Right cardiac atrium (tissue), 5 donors: Measurements from ENCODE around the gene ADAMTSL3. TPM values are rescaled to one million over a fixed set of nuclear protein-coding genes. Genes with fewer than 3 reads are reported as not detected.

Experiments
- ATAC-seq, 2 donors: fragments of 200-7000 bp; cut with Tn5 transposase; one replicate each; pipeline versions ENCODE4 v1.8.0 to v1.9.1; 2020; ENCODE audit warnings: moderate library complexity in 2 of 2, mild to moderate bottlenecking in 1 of 2
- DNase-seq, 3 donors: peaks; one replicate each; pipeline ENCODE4 v3.0.0-alpha.2; 2020
- H3K27ac ChIP-seq: one replicate; pipeline ENCODE4 v1.5.1; 2013; ENCODE audit warnings: mild to moderate bottlenecking, low read length, control low read depth, moderate library complexity
- H3K27me3 ChIP-seq: one replicate; pipeline ENCODE4 v1.6.1; 2013; ENCODE audit not compliant: control insufficient read depth, insufficient read depth
- H3K4me1 ChIP-seq: one replicate; pipeline ENCODE4 v1.6.1; 2013; ENCODE audit warnings: low read length; ENCODE audit not compliant: control insufficient read depth, insufficient read depth
- H3K4me3 ChIP-seq: one replicate; pipeline ENCODE4 v1.5.1; 2013; ENCODE audit warnings: low read length, control low read depth
- H3K9me3 ChIP-seq: one replicate; pipeline ENCODE4 v1.6.1; 2013; ENCODE audit warnings: low read length; ENCODE audit not compliant: control insufficient read depth
- WGBS: extraction: QIAGEN DNeasy Blood & Tissue Kit; methylation state at CpG from one replicate; pipeline ENCODE4 v1.1.7; 2013; 5-methylcytosine and 5-hydroxymethylcytosine counted together
- intact Hi-C, 4 donors: fragments of 100-400 bp; cut with DNase I; formaldehyde crosslinking; loops; one replicate each; pipeline versions ENCODE4 v1.11.0 to v1.14.0; 2022 to 2023
- polyA plus RNA-seq: library from polyadenylated mRNA; stranded (reverse); fragments of 200-250 nt; gene quantifications from one replicate; pipeline ENCODE4 v1.2.3, GENCODE V29; 2013
- total RNA-seq, 4 donors: library from RNA; stranded (reverse); fragmentation: NEBNext Ultra II Directional; extraction: Animal tissue kit (Norgen Biotek cat#: 25700); gene quantifications; one replicate each; pipeline ENCODE4 v1.2.1, GENCODE V29; 2021
- donor health status: healthy with polysubstance abuse.
- donor health status: DM: no; HTN: yes; CAD: no.
- donor health status: DM: no; HTN: no; CAD: no.
- donor health status: DM: no; HTN: yes; CAD: no; lungs with severe emphysema.
- donor health status: DM: yes; HTN: yes; CAD: no.

Gene ADAMTSL3
- total and polyA plus RNA-seq, 5 donors: 4.7 to 50.2 (median 46.9) TPM

GRCh38 chr15:83880529-83880928 is 226.6 kb downstream of the ADAMTSL3 start:
- ATAC-seq (no peak), DNase-seq (no peak)
- intact Hi-C loops: no loop called here
- H3K4me3 ChIP-seq: no peak overlapping the region
- 89% methylated on average over 2 of the region's 2 CpGs for WGBS
- H3K27ac ChIP-seq: no peak overlapping the region
- H3K9me3 ChIP-seq: no peaks in the 10 kb centered on the region
- H3K27me3 ChIP-seq: no peaks in the 10 kb centered on the region
- no peaks in the 10 kb centered on the region for H3K4me1 ChIP-seq

DNA sequence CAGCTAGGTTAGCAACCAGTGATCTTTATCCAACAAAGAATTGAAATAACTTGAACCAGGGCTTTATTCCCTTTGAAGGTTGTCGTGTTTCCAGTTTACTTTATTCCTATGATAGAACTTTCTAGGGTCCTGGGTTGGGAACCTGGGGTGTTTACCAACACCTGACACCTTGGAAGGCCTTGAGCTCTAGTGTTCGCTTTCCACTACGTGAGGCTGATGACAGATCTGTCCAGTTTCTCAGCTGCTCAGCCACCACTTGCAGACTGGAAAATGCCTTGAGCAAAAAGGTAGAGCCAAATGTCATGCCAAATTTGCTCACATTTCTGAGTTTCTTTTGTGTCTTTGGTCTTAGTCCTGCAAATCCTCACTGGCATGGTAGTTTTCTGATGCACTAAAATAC is 227.2 kb downstream of the ADAMTSL3 start:
- ATAC-seq: no peak
- intact Hi-C loops: no loop called here

DNA sequence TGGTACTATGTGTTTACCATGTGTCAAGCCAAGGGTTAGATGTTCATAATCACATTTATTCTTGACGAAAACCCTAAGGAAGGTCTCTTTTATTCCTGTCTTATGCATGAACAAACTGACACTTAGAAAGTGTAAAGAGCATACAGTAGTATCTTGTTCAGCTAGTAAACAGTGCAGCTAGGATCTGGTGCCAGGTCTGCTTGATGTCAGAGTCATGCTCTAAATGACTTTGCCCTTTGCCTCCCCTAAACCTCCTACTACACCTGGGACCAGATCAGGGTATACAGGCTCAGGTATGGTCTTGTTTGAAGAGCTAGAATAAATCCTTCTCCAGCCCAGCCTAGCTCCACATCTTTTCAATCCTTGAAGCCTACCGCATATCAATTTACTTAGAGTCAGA is 232.4 kb downstream of the ADAMTSL3 start:
- DNase-seq (no peak), ATAC-seq (no peak)
- intact Hi-C loops: no loop called here
- 96% methylated on average over 2 of the region's 2 CpGs for WGBS
- H3K4me1 ChIP-seq: peaks cover 3% of the 10 kb centered on the region
- H3K9me3 ChIP-seq: no peaks in the 10 kb centered on the region
- H3K27me3 ChIP-seq: no peaks in the 10 kb centered on the region
- no peak overlapping the region for H3K4me3 ChIP-seq
- no peak overlapping the region for H3K27ac ChIP-seq

More for the DNA sequence above, 227.2 kb downstream of the ADAMTSL3 start:
- no peaks in the 10 kb centered on the region for H3K4me1 ChIP-seq
- no peaks in the 10 kb centered on the region for H3K27me3 ChIP-seq
- no peak overlapping the region for H3K4me3 ChIP-seq
- no peak for DNase-seq
- WGBS: 79% methylated on average over 3 of the region's 3 CpGs
- no peaks in the 10 kb centered on the region for H3K9me3 ChIP-seq
- no peak overlapping the region for H3K27ac ChIP-seq

- Histone ChIP-seq H3K27me3 (no peaks in the 10 kb centered on the region), H3K4me3 (no peak overlapping the region), H3K9me3 (no peaks in the 10 kb centered on the region), H3K27ac (no peak overlapping the region), H3K4me1 (peaks cover 3% of the 10 kb centered on the region)
- intact Hi-C loops: no loop called here
- 92% methylated on average over 2 of the region's 2 CpGs for WGBS
- ATAC-seq (no peak), DNase-seq (no peak)
These were observed 233.5 kb downstream of the ADAMTSL3 start for GRCh38 chr15:83887404-83887803.

DNA sequence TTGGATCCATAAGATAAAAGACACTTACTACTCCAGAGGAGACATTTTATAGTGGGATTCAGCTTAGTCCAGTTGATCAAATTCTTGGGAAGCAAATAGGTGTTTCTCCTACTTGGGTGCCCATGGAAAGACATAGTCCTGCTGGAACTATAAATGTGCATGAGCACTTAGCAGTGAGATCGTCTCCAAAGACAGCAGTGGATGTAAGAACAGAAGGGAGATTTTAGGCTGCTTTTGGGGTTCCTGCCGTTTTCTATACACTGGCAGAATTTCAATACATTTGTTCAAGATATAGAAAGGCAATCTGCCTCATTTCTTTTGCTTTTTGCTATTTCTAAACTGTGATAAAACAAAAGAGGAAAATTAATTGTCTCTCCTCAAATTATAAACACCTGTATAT is 234.0 kb downstream of the ADAMTSL3 start:
- intact Hi-C loops: no loop called here
- WGBS: 85% methylated on average over 2 of the region's 2 CpGs

DNA sequence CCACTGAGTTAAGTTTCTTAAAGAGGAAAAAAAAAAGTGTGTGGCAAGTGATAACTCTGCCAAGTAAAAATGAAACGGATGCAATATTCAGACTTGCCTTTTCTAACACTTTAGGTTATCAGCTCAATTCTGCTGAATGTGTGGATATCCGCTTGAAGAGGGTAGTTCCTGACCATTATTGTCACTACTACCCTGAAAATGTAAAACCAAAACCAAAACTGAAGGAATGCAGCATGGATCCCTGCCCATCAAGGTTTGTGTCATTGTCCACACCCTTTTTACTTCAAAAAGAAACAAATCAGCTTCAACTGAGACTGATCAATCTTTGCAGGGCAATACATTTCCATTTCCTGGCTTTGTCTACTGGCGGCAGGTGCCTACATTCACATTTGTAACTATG is 236.1 kb downstream of the ADAMTSL3 start:
- 40% methylated on average over 3 of the region's 3 CpGs for WGBS
- Histone ChIP-seq H3K4me3 (peak overlapping the region; percentile 18), H3K27ac (peak overlapping the region; percentile 37), H3K27me3 (no peaks in the 10 kb centered on the region), H3K9me3 (no peaks in the 10 kb centered on the region), H3K4me1 (peaks cover 3% of the 10 kb centered on the region)
- ATAC-seq (peak in 1 of 2 donors; percentile 60), DNase-seq (no peak)
- intact Hi-C loops: no loop called here

More for the DNA sequence above, 234.0 kb downstream of the ADAMTSL3 start:
- no peaks in the 10 kb centered on the region for H3K9me3 ChIP-seq
- DNase-seq (no peak), ATAC-seq (no peak)
- H3K27ac ChIP-seq: no peak overlapping the region
- peaks cover 3% of the 10 kb centered on the region for H3K4me1 ChIP-seq
- H3K4me3 ChIP-seq: no peak overlapping the region
- no peaks in the 10 kb centered on the region for H3K27me3 ChIP-seq

GRCh38 chr15:83890587-83890986 is 236.7 kb downstream of the ADAMTSL3 start:
- Histone ChIP-seq H3K27ac (no peak overlapping the region), H3K4me1 (peaks cover 3% of the 10 kb centered on the region), H3K27me3 (no peaks in the 10 kb centered on the region), H3K4me3 (no peak overlapping the region), H3K9me3 (no peaks in the 10 kb centered on the region)
- 3% methylated on average over 1 of the region's 1 CpG for WGBS
- intact Hi-C loops: no loop called here
- ATAC-seq (peak; percentile 40 to 66), DNase-seq (no peak)

- DNase-seq: no peak
- no peaks in the 10 kb centered on the region for H3K27me3 ChIP-seq
- no peak for ATAC-seq
- no peak overlapping the region for H3K4me3 ChIP-seq
- H3K27ac ChIP-seq: no peak overlapping the region
- 98% methylated on average over 4 of the region's 4 CpGs for WGBS
- intact Hi-C loops: no loop called here
- H3K9me3 ChIP-seq: no peaks in the 10 kb centered on the region
- peaks cover 3% of the 10 kb centered on the region for H3K4me1 ChIP-seq
These were observed 238.6 kb downstream of the ADAMTSL3 start for GRCh38 chr15:83892498-83892897.

- Histone ChIP-seq H3K4me1 (peaks cover 3% of the 10 kb centered on the region), H3K27ac (no peak overlapping the region), H3K4me3 (no peak overlapping the region), H3K9me3 (no peaks in the 10 kb centered on the region), H3K27me3 (no peaks in the 10 kb centered on the region)
- DNase-seq: no peak
- WGBS: 95% methylated on average over 3 of the region's 3 CpGs
- no peak for ATAC-seq
- intact Hi-C loops: no loop called here
These were observed 239.4 kb downstream of the ADAMTSL3 start for GRCh38 chr15:83893308-83893707.

GRCh38 chr15:83897037-83897436 is 243.1 kb downstream of the ADAMTSL3 start:
- Histone ChIP-seq H3K4me3 (no peak overlapping the region), H3K9me3 (no peaks in the 10 kb centered on the region), H3K27ac (no peak overlapping the region), H3K4me1 (no peaks in the 10 kb centered on the region), H3K27me3 (no peaks in the 10 kb centered on the region)
- WGBS: 98% methylated on average over 2 of the region's 2 CpGs
- ATAC-seq (no peak), DNase-seq (no peak)
- intact Hi-C loops: no loop called here

DNA sequence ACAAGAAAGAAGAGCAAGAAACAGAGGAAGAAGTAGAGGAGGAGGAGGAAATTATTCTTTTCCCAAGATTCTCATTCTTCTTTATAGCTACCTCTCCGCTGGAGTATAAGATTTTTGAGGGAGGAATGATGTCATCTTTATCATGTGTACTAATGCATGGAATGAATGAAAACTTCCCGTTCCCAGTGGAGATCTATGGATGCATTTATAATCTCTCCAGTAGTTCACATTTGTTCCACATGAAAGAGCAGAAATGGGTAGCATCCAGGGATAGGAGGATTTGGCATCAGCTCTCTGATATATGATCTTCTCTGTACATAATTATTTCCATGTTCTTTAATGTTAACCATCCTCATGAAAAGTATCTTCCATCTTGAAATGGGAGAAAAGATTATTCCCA is 244.4 kb downstream of the ADAMTSL3 start:
- intact Hi-C loops: no loop called here
- Histone ChIP-seq H3K27ac (no peak overlapping the region), H3K4me1 (no peaks in the 10 kb centered on the region), H3K27me3 (no peaks in the 10 kb centered on the region), H3K9me3 (no peaks in the 10 kb centered on the region), H3K4me3 (no peak overlapping the region)
- ATAC-seq (no peak), DNase-seq (no peak)
- WGBS: 88% methylated on average over 2 of the region's 2 CpGs

GRCh38 chr15:83899670-83900069 is 245.7 kb downstream of the ADAMTSL3 start:
- no peaks in the 10 kb centered on the region for H3K9me3 ChIP-seq
- peaks cover 2% of the 10 kb centered on the region for H3K4me1 ChIP-seq
- ATAC-seq (peak; percentile 46 to 76), DNase-seq (no peak)
- 71% methylated on average over 2 of the region's 2 CpGs for WGBS
- H3K4me3 ChIP-seq: no peak overlapping the region
- intact Hi-C loops: no loop called here
- H3K27ac ChIP-seq: no peak overlapping the region
- H3K27me3 ChIP-seq: no peaks in the 10 kb centered on the region
